ENCODE data around the gene SLC22A7. TPM values are rescaled to one million over a fixed set of nuclear protein-coding genes. Genes with fewer than 3 reads are reported as not detected.

SLC22A7 gene
- total RNA-seq, 2 experiments from 2014 or later, result not detected

GRCh38 chr6:43274916-43275597 lies 23.0 kb upstream of the SLC22A7 start:
- H3K27me3 Mint-ChIP-seq, result peaks cover 50% of the 10 kb centered on the region
- peaks cover 9% of the 10 kb centered on the region for H3K4me1 Mint-ChIP-seq
- H3K9me3 Mint-ChIP-seq, result no peaks in the 10 kb centered on the region
- H3K4me3 Mint-ChIP-seq, result peak overlapping the region; percentile 59
- DNase-seq, result peak; percentile 45
- H3K27ac Mint-ChIP-seq, result no peak overlapping the region
- no peaks in the 10 kb centered on the region for H3K36me3 Mint-ChIP-seq

GRCh38 chr6:43275801-43276576 lies 22.1 kb upstream of the SLC22A7 start:
- Mint-ChIP-seq H3K9me3 (no peaks in the 10 kb centered on the region), H3K4me3 (peak overlapping the region; percentile 70), H3K36me3 (no peaks in the 10 kb centered on the region), H3K4me1 (peaks cover 9% of the 10 kb centered on the region), H3K27me3 (peaks cover 47% of the 10 kb centered on the region), H3K27ac (peak overlapping the region; percentile 1)
- DNase-seq, result peak; percentile 29

- Mint-ChIP-seq H3K36me3 (no peaks in the 10 kb centered on the region), H3K9me3 (no peaks in the 10 kb centered on the region), H3K4me3 (peak overlapping the region; percentile 22), H3K27me3 (peaks cover 47% of the 10 kb centered on the region), H3K4me1 (peaks cover 9% of the 10 kb centered on the region), H3K27ac (no peak overlapping the region)
- no peak for DNase-seq
Measured at GRCh38 chr6:43276577-43277305, 21.3 kb upstream of the SLC22A7 start.

- DNase-seq, result no peak
- Mint-ChIP-seq H3K4me3 (no peak overlapping the region), H3K9me3 (no peaks in the 10 kb centered on the region), H3K4me1 (peaks cover 9% of the 10 kb centered on the region), H3K27me3 (peaks cover 45% of the 10 kb centered on the region), H3K36me3 (no peaks in the 10 kb centered on the region), H3K27ac (no peak overlapping the region)
Measured at GRCh38 chr6:43277306-43277642, 20.8 kb upstream of the SLC22A7 start.

GRCh38 chr6:43277643-43278523 lies 20.2 kb upstream of the SLC22A7 start:
- H3K4me1 Mint-ChIP-seq, result peaks cover 9% of the 10 kb centered on the region
- no peak for DNase-seq
- no peak overlapping the region for H3K4me3 Mint-ChIP-seq
- H3K27me3 Mint-ChIP-seq, result peaks cover 50% of the 10 kb centered on the region
- H3K27ac Mint-ChIP-seq, result no peak overlapping the region
- no peaks in the 10 kb centered on the region for H3K9me3 Mint-ChIP-seq
- H3K36me3 Mint-ChIP-seq, result no peaks in the 10 kb centered on the region

- Mint-ChIP-seq H3K27ac (no peak overlapping the region), H3K27me3 (peaks cover 51% of the 10 kb centered on the region), H3K9me3 (no peaks in the 10 kb centered on the region), H3K4me3 (no peak overlapping the region), H3K36me3 (no peaks in the 10 kb centered on the region), H3K4me1 (peaks cover 9% of the 10 kb centered on the region)
- DNase-seq, result no peak
Measured at GRCh38 chr6:43278524-43279078, 19.5 kb upstream of the SLC22A7 start.

- H3K27ac Mint-ChIP-seq, result no peak overlapping the region
- DNase-seq, result no peak
- H3K4me3 Mint-ChIP-seq, result no peak overlapping the region
- peaks cover 8% of the 10 kb centered on the region for H3K4me1 Mint-ChIP-seq
- peaks cover 42% of the 10 kb centered on the region for H3K27me3 Mint-ChIP-seq
- no peaks in the 10 kb centered on the region for H3K9me3 Mint-ChIP-seq
- no peaks in the 10 kb centered on the region for H3K36me3 Mint-ChIP-seq
Measured at GRCh38 chr6:43280234-43280633, 17.8 kb upstream of the SLC22A7 start.

GRCh38 chr6:43282060-43282459 lies 16.0 kb upstream of the SLC22A7 start:
- no peak for DNase-seq
- Mint-ChIP-seq H3K27ac (no peak overlapping the region), H3K9me3 (no peaks in the 10 kb centered on the region), H3K4me1 (no peaks in the 10 kb centered on the region), H3K27me3 (peaks cover 46% of the 10 kb centered on the region), H3K4me3 (no peak overlapping the region), H3K36me3 (no peaks in the 10 kb centered on the region)

GRCh38 chr6:43282636-43283513 lies 15.2 kb upstream of the SLC22A7 start:
- no peak overlapping the region for H3K4me3 Mint-ChIP-seq
- H3K36me3 Mint-ChIP-seq, result no peaks in the 10 kb centered on the region
- no peaks in the 10 kb centered on the region for H3K4me1 Mint-ChIP-seq
- no peaks in the 10 kb centered on the region for H3K9me3 Mint-ChIP-seq
- no peak overlapping the region for H3K27ac Mint-ChIP-seq
- no peak for DNase-seq
- peaks cover 39% of the 10 kb centered on the region for H3K27me3 Mint-ChIP-seq

- no peak overlapping the region for H3K4me3 Mint-ChIP-seq
- H3K27me3 Mint-ChIP-seq, result peaks cover 36% of the 10 kb centered on the region
- no peak overlapping the region for H3K27ac Mint-ChIP-seq
- no peaks in the 10 kb centered on the region for H3K4me1 Mint-ChIP-seq
- no peaks in the 10 kb centered on the region for H3K36me3 Mint-ChIP-seq
- H3K9me3 Mint-ChIP-seq, result no peaks in the 10 kb centered on the region
- DNase-seq, result no peak
Measured at GRCh38 chr6:43283514-43283901, 14.6 kb upstream of the SLC22A7 start.

- no peak overlapping the region for H3K27ac Mint-ChIP-seq
- H3K36me3 Mint-ChIP-seq, result no peaks in the 10 kb centered on the region
- no peaks in the 10 kb centered on the region for H3K9me3 Mint-ChIP-seq
- H3K27me3 Mint-ChIP-seq, result peaks cover 33% of the 10 kb centered on the region
- no peak overlapping the region for H3K4me3 Mint-ChIP-seq
- no peaks in the 10 kb centered on the region for H3K4me1 Mint-ChIP-seq
- no peak for DNase-seq
Measured at GRCh38 chr6:43283905-43284304, 14.2 kb upstream of the SLC22A7 start.

- no peak overlapping the region for H3K27ac Mint-ChIP-seq
- no peak overlapping the region for H3K4me3 Mint-ChIP-seq
- no peaks in the 10 kb centered on the region for H3K36me3 Mint-ChIP-seq
- no peaks in the 10 kb centered on the region for H3K4me1 Mint-ChIP-seq
- no peak for DNase-seq
- peaks cover 33% of the 10 kb centered on the region for H3K27me3 Mint-ChIP-seq
- H3K9me3 Mint-ChIP-seq, result no peaks in the 10 kb centered on the region
Measured at GRCh38 chr6:43284991-43285781, 12.9 kb upstream of the SLC22A7 start.

- no peak for DNase-seq
- H3K27me3 Mint-ChIP-seq, result peaks cover 30% of the 10 kb centered on the region
- no peaks in the 10 kb centered on the region for H3K36me3 Mint-ChIP-seq
- H3K9me3 Mint-ChIP-seq, result no peaks in the 10 kb centered on the region
- no peak overlapping the region for H3K4me3 Mint-ChIP-seq
- H3K27ac Mint-ChIP-seq, result no peak overlapping the region
- no peaks in the 10 kb centered on the region for H3K4me1 Mint-ChIP-seq
Measured at GRCh38 chr6:43285832-43286231, 12.2 kb upstream of the SLC22A7 start.
